Measurements from ENCODE around the gene SNRNP25. TPM values are rescaled to one million over a fixed set of nuclear protein-coding genes. Genes with fewer than 3 reads are reported as not detected.
A peak's percentile ranks its signal among the peaks of the same experiment; 100 is the strongest.

SNRNP25 gene
- total RNA-seq, 1 experiment from 2014 or later = 21.2 TPM

DNA sequence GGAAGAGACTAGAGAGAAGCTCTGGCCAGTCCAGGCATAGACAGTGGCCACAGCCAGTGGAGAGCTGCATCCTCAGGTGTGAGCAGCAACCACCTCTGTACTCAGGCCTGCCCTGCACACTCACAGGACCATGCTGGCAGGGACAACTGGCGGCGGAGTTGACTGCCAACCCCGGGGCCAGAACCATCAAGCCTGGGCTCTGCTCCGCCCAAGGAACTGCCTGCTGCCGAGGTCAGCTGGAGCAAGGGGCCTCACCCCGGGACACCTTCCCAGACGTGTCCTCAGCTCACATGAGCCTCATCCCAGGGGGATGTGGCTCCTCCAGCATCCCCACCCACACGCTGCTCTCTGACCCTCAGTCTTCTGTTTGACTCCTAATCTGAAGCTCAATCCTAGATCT is 15.6 kb downstream of the SNRNP25 start:
- no peak overlapping the region for H3K27ac Mint-ChIP-seq (ENCODE audit: low read depth, unreplicated experiment)
- no peak for TF ChIP-seq CTCF (IDR thresholded peaks at IDR 0.05; ENCODE audit: unreplicated experiment)
- no peak overlapping the region for H3K4me3 Mint-ChIP-seq (ENCODE audit: unreplicated experiment)
- no TSS peak for BruUV-seq (replicated peaks)
- ChIA-PET POLR2A (interaction anchor here (0.9 to 1.9 kb wide), 3 partner anchors 8 to 23 kb away, joined by 3 to 7 read pairs (median 3); partner anchors contain the start of genes MPG, POLR3K and SNRNP25), CTCF (interaction anchor here (0.9 to 4.9 kb wide), 4 partner anchors 15 to 293 kb away, joined by 3 to 56 read pairs (median 3); partner anchors contain the start of gene SNRNP25)
- H3K27me3 Mint-ChIP-seq (ENCODE audit: insufficient read depth, unreplicated experiment) = no peaks in the 10 kb centered on the region
- intact Hi-C loops (cut with micrococcal nuclease) = no loop called here
- peaks cover 6% of the 10 kb centered on the region for H3K4me1 Mint-ChIP-seq (ENCODE audit: insufficient read depth, unreplicated experiment)
- no peaks in the 10 kb centered on the region for H3K9me3 Mint-ChIP-seq (ENCODE audit: unreplicated experiment)
- no peak for DNase-seq (ENCODE audit: unreplicated experiment)
- no peaks in the 10 kb centered on the region for H3K36me3 Mint-ChIP-seq (ENCODE audit: insufficient read depth, unreplicated experiment)

GRCh38 chr16:71210-71539 is 17.5 kb downstream of the SNRNP25 start:
- peak overlapping the region; percentile 71 for H3K4me3 Mint-ChIP-seq (ENCODE audit: unreplicated experiment)
- no TSS peak for BruUV-seq (replicated peaks)
- CTCF ChIA-PET = interaction anchor here (0.6 to 4.9 kb wide), 4 partner anchors 8 to 291 kb away, joined by 3 to 56 read pairs (median 6); partner anchors contain the start of genes POLR3K and SNRNP25
- intact Hi-C loops (cut with micrococcal nuclease) = no loop called here
- peaks cover 17% of the 10 kb centered on the region for H3K4me1 Mint-ChIP-seq (ENCODE audit: insufficient read depth, unreplicated experiment)
- no peak for TF ChIP-seq CTCF (IDR thresholded peaks at IDR 0.05; ENCODE audit: unreplicated experiment)
- no peak for DNase-seq (ENCODE audit: unreplicated experiment)
- H3K9me3 Mint-ChIP-seq (ENCODE audit: unreplicated experiment) = no peaks in the 10 kb centered on the region
- H3K36me3 Mint-ChIP-seq (ENCODE audit: insufficient read depth, unreplicated experiment) = no peaks in the 10 kb centered on the region
- peak overlapping the region; percentile 31 for H3K27ac Mint-ChIP-seq (ENCODE audit: low read depth, unreplicated experiment)
- no peaks in the 10 kb centered on the region for H3K27me3 Mint-ChIP-seq (ENCODE audit: insufficient read depth, unreplicated experiment)
- POLR2A ChIA-PET = interaction anchor here (0.6 to 1.9 kb wide), 5 partner anchors 15 to 353 kb away, joined by 3 to 10 read pairs (median 4); partner anchors contain the start of genes POLR3K and SNRNP25

- Mint-ChIP-seq H3K36me3 (ENCODE audit: insufficient read depth, unreplicated experiment) (no peaks in the 10 kb centered on the region), H3K4me3 (ENCODE audit: unreplicated experiment) (peak overlapping the region; percentile 71), H3K9me3 (ENCODE audit: unreplicated experiment) (no peaks in the 10 kb centered on the region), H3K27me3 (ENCODE audit: insufficient read depth, unreplicated experiment) (no peaks in the 10 kb centered on the region), H3K27ac (ENCODE audit: low read depth, unreplicated experiment) (peak overlapping the region; percentile 31), H3K4me1 (ENCODE audit: insufficient read depth, unreplicated experiment) (peaks cover 23% of the 10 kb centered on the region)
- no peak for TF ChIP-seq CTCF (IDR thresholded peaks at IDR 0.05; ENCODE audit: unreplicated experiment)
- intact Hi-C loops (cut with micrococcal nuclease) = no loop called here
- BruUV-seq (replicated peaks) = TSS peak; percentile 32
- DNase-seq (ENCODE audit: unreplicated experiment) = peak; percentile 47
- ChIA-PET POLR2A (interaction anchor here (0.7 to 2.4 kb wide), 6 partner anchors 16 to 353 kb away, joined by 3 to 10 read pairs (median 6); partner anchors contain the start of genes POLR3K and SNRNP25), CTCF (interaction anchor here (0.6 to 4.9 kb wide), 8 partner anchors 9 to 1020 kb away, joined by 3 to 56 read pairs (median 4); partner anchors contain the start of genes POLR3K and SNRNP25)
These were observed 18.1 kb downstream of the SNRNP25 start for GRCh38 chr16:71540-72401.
